Neutrophil (primary cell): ENCODE results near the gene RAB40C.
A peak's percentile ranks its signal among the peaks of the same experiment; 100 is the strongest.

Experiments used
- H3K27ac ChIP-seq: fragments of 200-600 bp; sonication (generic); 2 replicates; pipeline ENCODE4 v1.5.1; 2016; ENCODE audit warnings: mild to moderate bottlenecking, moderate library complexity
- H3K27me3 ChIP-seq: fragments of 200-600 bp; sonication (generic); 2 replicates; pipeline ENCODE4 v1.6.0; 2016; ENCODE audit warnings: mild to moderate bottlenecking
- H3K36me3 ChIP-seq: fragments of 200-600 bp; sonication (generic); 2 replicates; pipeline ENCODE4 v1.5.1; 2017
- H3K4me1 ChIP-seq, 2 experiments: fragments of 200-600 bp in 1 of 2; sonication (generic) in 1 of 2; 1 replicate in 1 of 2; 2 replicates in 1 of 2; pipeline versions ENCODE4 v1.5.1 to v1.6.1; 2013 to 2016; ENCODE audit warnings: low read depth in 1 of 2, low read length in 1 of 2, mild to moderate bottlenecking in 1 of 2, moderate library complexity in 1 of 2; ENCODE audit not compliant: control insufficient read depth in 1 of 2, insufficient read depth in 1 of 2
- H3K4me3 ChIP-seq, 2 experiments: fragments of 200-600 bp in 1 of 2; sonication (generic) in 1 of 2; 1 replicate in 1 of 2; 2 replicates in 1 of 2; pipeline ENCODE4 v1.5.1; 2013 to 2016; ENCODE audit warnings: low read depth in 1 of 2, low read length in 1 of 2, mild to moderate bottlenecking in 1 of 2, moderate library complexity in 1 of 2
- H3K9me3 ChIP-seq: fragments of 200-600 bp; sonication (generic); 2 replicates; pipeline ENCODE4 v1.5.1; 2016
- CTCF ChIP-seq: fragments of 200-600 bp; sonication (generic); IDR thresholded peaks from 2 replicates; pipeline ENCODE4 v1.5.1; 2016; ENCODE audit warnings: antibody characterized with exemption

The RAB40C gene

GRCh38 chr16:598823-599739 is 9.2 kb downstream of the RAB40C start:
- Histone ChIP-seq H3K27ac (no peak overlapping the region), H3K36me3 (peaks cover 17% of the 10 kb centered on the region)
- TF ChIP-seq CTCF: no peak

GRCh38 chr16:600781-601180 is 10.9 kb downstream of the RAB40C start:
- Histone ChIP-seq H3K4me1 (peaks cover 14 to 15% of the 10 kb centered on the region in 2 experiments), H3K9me3 (no peaks in the 10 kb centered on the region), H3K36me3 (peaks cover 17% of the 10 kb centered on the region), H3K27me3 (no peaks in the 10 kb centered on the region), H3K27ac (peak overlapping the region; percentile 1), H3K4me3 (no peak overlapping the region)
- no peak for TF ChIP-seq CTCF

More at GRCh38 chr16:598823-599739, 9.2 kb downstream of the RAB40C start:
- H3K4me1 ChIP-seq: peaks cover 29 to 31% of the 10 kb centered on the region in 2 experiments
- no peaks in the 10 kb centered on the region for H3K9me3 ChIP-seq
- no peaks in the 10 kb centered on the region for H3K27me3 ChIP-seq
- H3K4me3 ChIP-seq: no peak overlapping the region

- Histone ChIP-seq H3K27me3 (no peaks in the 10 kb centered on the region), H3K27ac (no peak overlapping the region), H3K9me3 (no peaks in the 10 kb centered on the region), H3K4me3 (no peak overlapping the region), H3K4me1 (no peaks in the 10 kb centered on the region), H3K36me3 (peaks cover 14% of the 10 kb centered on the region)
- no peak for TF ChIP-seq CTCF
Measured at GRCh38 chr16:603933-604332, 14.1 kb downstream of the RAB40C start.

GRCh38 chr16:606656-607307 is 16.9 kb downstream of the RAB40C start:
- H3K4me1 ChIP-seq: no peaks in the 10 kb centered on the region
- H3K27me3 ChIP-seq: no peaks in the 10 kb centered on the region
- no peak overlapping the region for H3K4me3 ChIP-seq
- no peaks in the 10 kb centered on the region for H3K36me3 ChIP-seq
- TF ChIP-seq CTCF: no peak
- no peaks in the 10 kb centered on the region for H3K9me3 ChIP-seq
- H3K27ac ChIP-seq: no peak overlapping the region

- no peaks in the 10 kb centered on the region for H3K4me1 ChIP-seq
- no peaks in the 10 kb centered on the region for H3K36me3 ChIP-seq
- no peak overlapping the region for H3K27ac ChIP-seq
- H3K27me3 ChIP-seq: no peaks in the 10 kb centered on the region
- no peak overlapping the region for H3K4me3 ChIP-seq
- no peak for TF ChIP-seq CTCF
- H3K9me3 ChIP-seq: no peaks in the 10 kb centered on the region
Measured at GRCh38 chr16:608019-608418, 18.2 kb downstream of the RAB40C start.
